ENCODE results near the gene NME4.

GRCh38 chr16:375212-375611, 21.8 kb upstream of the NME4 start:
- TF ChIP-seq POLR2A (IDR thresholded peaks at IDR 0.05) (no peak), CTCF (IDR thresholded peaks at IDR 0.05) (no peak)

Data from suprapubic skin (tissue), 3 donors.